GM12878 (cell line): ENCODE results near the gene ZMYND11. TPM values are rescaled to one million over a fixed set of nuclear protein-coding genes. Genes with fewer than 3 reads are reported as not detected.

Source experiments
- ATF2 ChIP-seq: IDR thresholded peaks from 2 replicates; pipeline ENCODE4 v1.6.1; 2012; ENCODE audit warnings: low read length, inconsistent platforms
- CEBPZ ChIP-seq: fragments of 150-350 bp; IDR thresholded peaks from 2 replicates; pipeline ENCODE4 v1.6.1; 2016; ENCODE audit warnings: low read depth, low read length
- CREM ChIP-seq: IDR thresholded peaks from 2 replicates; pipeline ENCODE4 v1.6.1; 2014; ENCODE audit warnings: antibody characterized with exemption, low read depth
- DPF2 ChIP-seq: fragments of 450-650 bp; IDR thresholded peaks from 2 replicates; pipeline ENCODE4 v1.6.1; 2017; ENCODE audit warnings: mild to moderate bottlenecking
- ESRRA ChIP-seq: IDR thresholded peaks from 2 replicates; pipeline ENCODE4 v1.6.1; 2012; ENCODE audit warnings: mild to moderate bottlenecking, low read length, improper control_type of control experiment
- FOXK2 ChIP-seq: fragments of 450-650 bp; IDR thresholded peaks from 2 replicates; pipeline ENCODE4 v1.6.1; 2017; ENCODE audit warnings: mild to moderate bottlenecking, moderate library complexity
- FOXM1 ChIP-seq: IDR thresholded peaks from 2 replicates; pipeline ENCODE4 v1.6.1; 2012; ENCODE audit warnings: low read depth, mild to moderate bottlenecking, inconsistent platforms, low read length, moderate library complexity
- HDAC2 ChIP-seq: fragments of 200-600 bp; sonication (generic); IDR thresholded peaks from 2 replicates; pipeline ENCODE4 v1.6.1; 2017
- HDGF ChIP-seq: fragments of 450-650 bp; IDR thresholded peaks from 2 replicates; pipeline ENCODE4 v1.6.1; 2016; ENCODE audit warnings: antibody characterized with exemption
- IKZF1 ChIP-seq: fragments of 450-650 bp; conservative IDR thresholded peaks from 2 replicates; pipeline ENCODE4 v1.6.1; 2017; ENCODE audit warnings: antibody characterized with exemption, mild to moderate bottlenecking
- LARP7 ChIP-seq: fragments of 450-650 bp; IDR thresholded peaks from 2 replicates; pipeline ENCODE4 v1.6.1; 2017; ENCODE audit warnings: mild to moderate bottlenecking
- MEF2B ChIP-seq: fragments of 450-650 bp; IDR thresholded peaks from 2 replicates; pipeline ENCODE4 v1.6.1; 2018; ENCODE audit warnings: mild to moderate bottlenecking, moderate library complexity; ENCODE audit not compliant: partially characterized antibody, poor library complexity, severe bottlenecking
- NBN ChIP-seq: fragments of 450-650 bp; IDR thresholded peaks from 2 replicates; pipeline ENCODE4 v1.6.1; 2016
- NFIC ChIP-seq: IDR thresholded peaks from 2 replicates; pipeline ENCODE4 v1.6.1; 2012; ENCODE audit warnings: low read depth, mild to moderate bottlenecking, inconsistent platforms, low read length, moderate library complexity
- NR2F1 ChIP-seq: fragments of 450-650 bp; conservative IDR thresholded peaks from 2 replicates; pipeline ENCODE4 v1.6.1; 2017; ENCODE audit warnings: mild to moderate bottlenecking
- PKNOX1 ChIP-seq: fragments of 450-650 bp; IDR thresholded peaks from 2 replicates; pipeline ENCODE4 v1.6.1; 2016; ENCODE audit warnings: mild to moderate bottlenecking
- POLR2AphosphoS5 ChIP-seq: IDR thresholded peaks from 2 replicates; pipeline ENCODE4 v1.6.1; 2011; ENCODE audit warnings: mild to moderate bottlenecking, low read length, inconsistent platforms
- SMAD1 ChIP-seq: fragments of 450-650 bp; IDR thresholded peaks from 2 replicates; pipeline ENCODE4 v1.6.1; 2018; ENCODE audit warnings: mild to moderate bottlenecking, low read depth; ENCODE audit not compliant: partially characterized antibody
- SPI1 ChIP-seq: IDR thresholded peaks from 2 replicates; pipeline ENCODE4 v1.6.1; 2011; ENCODE audit warnings: low read depth, mild to moderate bottlenecking, low read length, moderate library complexity, borderline replicate concordance; ENCODE audit not compliant: insufficient read depth
- TCF3 ChIP-seq: IDR thresholded peaks from 2 replicates; pipeline ENCODE4 v1.6.1; 2012; ENCODE audit warnings: low read depth, mild to moderate bottlenecking, low read length, borderline replicate concordance; ENCODE audit not compliant: insufficient read depth
- TCF7 ChIP-seq: IDR thresholded peaks from 2 replicates; pipeline ENCODE4 v1.6.1; 2014; ENCODE audit warnings: antibody characterized with exemption, borderline replicate concordance
- ZBTB33 ChIP-seq: fragments of 450-650 bp; IDR thresholded peaks from 2 replicates; pipeline ENCODE4 v1.6.1; 2017; ENCODE audit warnings: mild to moderate bottlenecking
- ZNF384 ChIP-seq: IDR thresholded peaks from 2 replicates; pipeline ENCODE4 v1.6.1; 2012; ENCODE audit warnings: low read depth, mild to moderate bottlenecking, low read length, improper control_type of control experiment, borderline replicate concordance
- polyA plus RNA-seq, 11 experiments: library from polyadenylated mRNA; depleted of rRNA in 4 of 11; unstranded in 6 of 11; stranded (reverse) in 5 of 11; fragments of >200 nt; fragmentation: Nextera tagmentation in 4 of 11; fragmentation: Illumina TruSeq in 1 of 11; extraction: Ambion mirVana in 4 of 11; extraction: Trizol in 1 of 11; gene quantifications; 1 replicate in 1 of 11; 2 replicates in 10 of 11; pipeline versions ENCODE4 v1.2.1 to v1.2.3, GENCODE V29; 2011 to 2016; ENCODE audit warnings: inconsistent platforms in 2 of 11, missing spikeins in 2 of 11, low read depth in 1 of 11
- total RNA-seq, 4 experiments: library from RNA; depleted of rRNA in 3 of 4; stranded (reverse); fragments of >200 nt in 3 of 4; fragmentation: Illumina TruSeq in 1 of 4; extraction: Trizol in 1 of 4; gene quantifications; 2 replicates each; pipeline versions ENCODE4 v1.2.1 to v1.2.3, GENCODE V29; 2013 to 2021

The ZMYND11 gene
- total and polyA plus RNA-seq, 10 of the 15 experiments (the other 5 are each of a cell fraction or from before 2014, with no cell fraction given), result 3.3 to 24.4 (median 13.1) TPM

GRCh38 chr10:127612-128432 is 7.4 kb upstream of the ZMYND11 start (continued):
- TF ChIP-seq ZBTB33, result no peak
- peak; percentile 43; the same call in 1 of the 2 replicates for TF ChIP-seq NBN
- TF ChIP-seq NFIC, result 0 out of 2 replicates have a peak, but pooled peaks have one; percentile 14
- no peak for TF ChIP-seq CEBPZ
- TF ChIP-seq LARP7, result no peak
- TF ChIP-seq IKZF1, result 0 out of 2 replicates have a peak, but pooled peaks have one; percentile 17
- 0 out of 2 replicates have a peak, but pooled peaks have one; percentile 9 for TF ChIP-seq CREM
- no peak for TF ChIP-seq SMAD1
- TF ChIP-seq HDGF, result no peak
- TF ChIP-seq MEF2B, result no peak
- no peak for TF ChIP-seq HDAC2
- no peak for TF ChIP-seq PKNOX1
- no peak for TF ChIP-seq ESRRA
- no peak for TF ChIP-seq TCF7
- no peak for TF ChIP-seq FOXM1
- no peak for TF ChIP-seq POLR2AphosphoS5
- no peak for TF ChIP-seq NR2F1
- TF ChIP-seq SPI1, result no peak
- TF ChIP-seq TCF3, result no peak
- no peak for TF ChIP-seq ATF2
- peak; percentile 47; the same call in 1 of the 2 replicates for TF ChIP-seq ZNF384
- TF ChIP-seq DPF2, result no peak
- no peak for TF ChIP-seq FOXK2
